Liver (tissue), 9 donors: ENCODE measurements around the gene MTFR1L. TPM values are rescaled to one million over a fixed set of nuclear protein-coding genes. Genes with fewer than 3 reads are reported as not detected.

ENCODE experiments used
- DNase-seq: peaks from one replicate; pipeline ENCODE4 v3.0.0-alpha.2; 2017; ENCODE audit warnings: low spot score
- H3K27ac ChIP-seq, 2 donors: one replicate each; pipeline ENCODE4 v1.7.0; 2013; ENCODE audit warnings: inconsistent platforms in 2 of 2, low read length in 2 of 2, control low read depth in 1 of 2, low read depth in 1 of 2, mild to moderate bottlenecking in 1 of 2
- H3K27me3 ChIP-seq, 4 donors: one replicate each; pipeline versions ENCODE4 v1.6.1 to v1.7.0; 2013; ENCODE audit warnings: low read length in 3 of 4, inconsistent platforms in 1 of 4, mild to moderate bottlenecking in 1 of 4, moderate library complexity in 1 of 4; ENCODE audit not compliant: control insufficient read depth in 4 of 4, insufficient read depth in 4 of 4
- H3K36me3 ChIP-seq, 4 donors: one replicate each; pipeline versions ENCODE4 v1.6.1 to v1.7.0; 2013; ENCODE audit warnings: low read length in 3 of 4, mild to moderate bottlenecking in 3 of 4, low read depth in 1 of 4, moderate library complexity in 1 of 4; ENCODE audit not compliant: control insufficient read depth in 4 of 4, insufficient read depth in 3 of 4
- H3K4me1 ChIP-seq, 4 donors: one replicate each; pipeline versions ENCODE4 v1.6.1 to v1.7.0; 2013; ENCODE audit warnings: low read length in 3 of 4, mild to moderate bottlenecking in 3 of 4, moderate library complexity in 1 of 4; ENCODE audit not compliant: control insufficient read depth in 4 of 4, insufficient read depth in 4 of 4
- H3K4me3 ChIP-seq, 3 donors: one replicate each; pipeline versions ENCODE4 v1.6.1 to v1.7.0; 2013; ENCODE audit warnings: low read length in 3 of 3, control low read depth in 1 of 3, low read depth in 1 of 3, mild to moderate bottlenecking in 1 of 3
- H3K9ac ChIP-seq, 2 donors: one replicate each; pipeline ENCODE4 v1.7.0; 2013; ENCODE audit warnings: low read length in 2 of 2, mild to moderate bottlenecking in 2 of 2, moderate library complexity in 2 of 2, control low read depth in 1 of 2, low read depth in 1 of 2
- H3K9me3 ChIP-seq, 4 donors: one replicate each; pipeline versions ENCODE4 v1.6.1 to v1.7.0; 2013; ENCODE audit warnings: low read length in 3 of 4; ENCODE audit not compliant: control insufficient read depth in 4 of 4
- ATF3 ChIP-seq: IDR thresholded peaks from 2 replicates; pipeline ENCODE4 v1.6.1; 2016; ENCODE audit warnings: antibody characterized with exemption
- EGR1 ChIP-seq, 2 donors: IDR thresholded peaks; 2 replicates each; pipeline ENCODE4 v1.6.1; 2016 to 2018; ENCODE audit warnings: antibody characterized with exemption in 2 of 2, low read depth in 2 of 2
- FOXA1 ChIP-seq: IDR thresholded peaks from 2 replicates; pipeline ENCODE4 v1.6.1; 2016; ENCODE audit warnings: antibody characterized with exemption
- FOXA2 ChIP-seq: IDR thresholded peaks from 2 replicates; pipeline ENCODE4 v1.6.1; 2016; ENCODE audit warnings: antibody characterized with exemption
- GABPA ChIP-seq, 2 donors: IDR thresholded peaks in 1 of 2; conservative IDR thresholded peaks in 1 of 2; 2 replicates each; pipeline ENCODE4 v1.6.1; 2016; ENCODE audit warnings: antibody characterized with exemption in 2 of 2, mild to moderate bottlenecking in 1 of 2, moderate library complexity in 1 of 2
- HNF4A ChIP-seq, 2 donors: conservative IDR thresholded peaks; 2 replicates each; pipeline ENCODE4 v1.6.1; 2016; ENCODE audit warnings: antibody characterized with exemption in 2 of 2, mild to moderate bottlenecking in 2 of 2
- HNF4G ChIP-seq: IDR thresholded peaks from 2 replicates; pipeline ENCODE4 v1.6.1; 2016; ENCODE audit warnings: antibody characterized with exemption
- JUND ChIP-seq, 2 donors: IDR thresholded peaks; 2 replicates each; pipeline ENCODE4 v1.6.1; 2016; ENCODE audit warnings: antibody characterized with exemption in 2 of 2
- NR2F2 ChIP-seq: IDR thresholded peaks from 2 replicates; pipeline ENCODE4 v1.6.1; 2016; ENCODE audit warnings: antibody characterized with exemption
- RAD21 ChIP-seq, 2 donors: IDR thresholded peaks; 2 replicates each; pipeline ENCODE4 v1.6.1; 2016; ENCODE audit warnings: antibody characterized with exemption in 2 of 2, mild to moderate bottlenecking in 2 of 2
- RXRA ChIP-seq, 2 donors: IDR thresholded peaks; 2 replicates each; pipeline ENCODE4 v1.6.1; 2017 to 2018; ENCODE audit warnings: antibody characterized with exemption in 2 of 2, mild to moderate bottlenecking in 1 of 2
- SP1 ChIP-seq: IDR thresholded peaks from 2 replicates; pipeline ENCODE4 v1.6.1; 2018; ENCODE audit warnings: antibody characterized with exemption, mild to moderate bottlenecking
- TAF1 ChIP-seq: conservative IDR thresholded peaks from 2 replicates; pipeline ENCODE4 v1.6.1; 2016; ENCODE audit warnings: antibody characterized with exemption, mild to moderate bottlenecking
- YY1 ChIP-seq: IDR thresholded peaks from 2 replicates; pipeline ENCODE4 v1.6.1; 2016; ENCODE audit warnings: antibody characterized with exemption, mild to moderate bottlenecking
- WGBS: extraction: QIAGEN DNeasy Blood & Tissue Kit; methylation state at CpG from one replicate; pipeline ENCODE4 v1.1.7; 2013; 5-methylcytosine and 5-hydroxymethylcytosine counted together
- polyA plus RNA-seq, 2 donors: library from polyadenylated mRNA; stranded (reverse) in 1 of 2; unstranded in 1 of 2; fragments of 200-250 nt in 1 of 2; fragments of >200 nt in 1 of 2; fragmentation: Nextera tagmentation in 1 of 2; extraction: Ambion mirVana in 1 of 2; gene quantifications; one replicate each; pipeline versions ENCODE4 v1.2.1 to v1.2.3, GENCODE V29; 2013 to 2015
- total RNA-seq, 2 donors: library from RNA; depleted of rRNA; stranded (reverse); fragments of >200 nt; gene quantifications; one replicate each; pipeline ENCODE4 v1.2.3, GENCODE V29; 2014
- TF ChIP-seq, protein P1 (sequence below): IDR thresholded peaks from 2 replicates; pipeline ENCODE4 v1.6.1; 2016; ENCODE audit warnings: antibody characterized with exemption
- TF ChIP-seq, protein P2 (sequence below): fragments of 150-350 bp; IDR thresholded peaks from 2 replicates; pipeline ENCODE4 v1.5.1; 2017; ENCODE audit warnings: improper control_type of control experiment, low read depth, low read length; ENCODE audit not compliant: missing input control
- TF ChIP-seq, protein P3 (sequence below): IDR thresholded peaks from 2 replicates; pipeline ENCODE4 v1.6.1; 2016; ENCODE audit warnings: antibody characterized with exemption
- TF ChIP-seq, protein P4 (sequence below): IDR thresholded peaks from 2 replicates; pipeline ENCODE4 v1.6.1; 2016; ENCODE audit warnings: antibody characterized with exemption, mild to moderate bottlenecking
- donor health status: healthy.
- donor health status: healthy.
- donor health status: healthy.
- donor health status: healthy.
- donor health status: healthy.

Gene MTFR1L
- total and polyA plus RNA-seq, 4 donors, result 22.5 to 48.4 (median 40.2) TPM

DNA sequence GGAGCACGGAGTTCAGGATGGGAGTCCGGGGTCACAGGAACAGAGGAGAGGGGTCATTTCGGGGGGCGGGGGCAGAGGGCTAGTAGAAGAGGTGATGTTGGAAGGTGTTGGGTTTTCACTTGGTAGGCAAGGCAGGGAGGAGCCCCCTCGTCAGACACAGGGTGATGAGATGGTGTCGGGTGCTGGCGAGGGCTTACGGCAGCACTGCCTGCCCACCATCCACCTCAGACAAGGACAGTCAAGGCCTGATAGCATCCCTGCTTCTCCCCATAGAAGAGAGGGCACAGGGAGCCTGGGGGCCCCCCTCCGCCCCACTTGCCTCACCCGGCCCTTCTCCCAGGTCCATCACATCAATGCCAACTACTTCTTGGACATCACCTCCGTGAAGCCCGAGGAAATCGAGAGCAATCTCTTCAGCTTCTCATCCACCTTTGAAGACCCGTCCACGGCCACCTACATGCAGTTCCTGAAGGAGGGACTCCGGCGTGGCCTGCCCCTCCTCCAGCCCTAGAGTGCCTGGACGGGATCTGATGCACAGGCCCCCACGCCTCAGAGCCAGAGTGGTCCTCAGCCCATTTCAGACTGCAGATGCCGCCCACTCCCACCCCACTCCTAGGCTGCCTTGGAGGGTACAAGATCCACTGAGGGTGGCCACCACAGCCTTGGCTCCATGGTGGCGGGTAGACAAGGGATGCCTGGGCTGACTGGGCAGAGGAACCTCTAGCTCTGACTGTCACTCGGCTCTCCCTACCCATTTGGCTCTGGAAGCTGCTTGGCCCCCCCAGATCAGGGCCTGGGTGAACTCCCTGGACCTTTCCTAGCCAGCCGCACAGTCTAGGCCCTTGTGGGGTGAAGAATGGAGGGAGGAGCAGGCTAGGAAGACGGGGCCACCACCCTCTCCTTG is 4.3 kb upstream of the MTFR1L start:
- H3K4me3 ChIP-seq, result no peak overlapping the region
- 94% methylated on average over 24 of the region's 24 CpGs for WGBS
- H3K27ac ChIP-seq, result no peak overlapping the region
- H3K4me1 ChIP-seq, result peaks cover 7 to 19% (median 16%) of the 10 kb centered on the region in 4 donors
- H3K27me3 ChIP-seq, result no peaks in the 10 kb centered on the region
- TF ChIP-seq HNF4A (conservative IDR thresholded peaks at IDR 0.05) (no peak), NR2F2 (no peak), HNF4G (no peak), FOXA2 (no peak), EGR1 (IDR thresholded peaks at IDR 0.05; ENCODE audit: low read depth in 2 of 2) (no peak), ATF3 (no peak), GABPA (IDR thresholded peaks at IDR 0.05 in 1 of 2, conservative IDR thresholded peaks at IDR 0.05 in 1 of 2) (no peak), RXRA (IDR thresholded peaks at IDR 0.05) (no peak), RAD21 (IDR thresholded peaks at IDR 0.05) (no peak), TAF1 (no peak), YY1 (no peak), FOXA1 (no peak), SP1 (no peak), JUND (IDR thresholded peaks at IDR 0.05) (no peak)
- TF ChIP-seq, protein P1, sequence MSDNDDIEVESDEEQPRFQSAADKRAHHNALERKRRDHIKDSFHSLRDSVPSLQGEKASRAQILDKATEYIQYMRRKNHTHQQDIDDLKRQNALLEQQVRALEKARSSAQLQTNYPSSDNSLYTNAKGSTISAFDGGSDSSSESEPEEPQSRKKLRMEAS, result no peak
- TF ChIP-seq, protein P2, sequence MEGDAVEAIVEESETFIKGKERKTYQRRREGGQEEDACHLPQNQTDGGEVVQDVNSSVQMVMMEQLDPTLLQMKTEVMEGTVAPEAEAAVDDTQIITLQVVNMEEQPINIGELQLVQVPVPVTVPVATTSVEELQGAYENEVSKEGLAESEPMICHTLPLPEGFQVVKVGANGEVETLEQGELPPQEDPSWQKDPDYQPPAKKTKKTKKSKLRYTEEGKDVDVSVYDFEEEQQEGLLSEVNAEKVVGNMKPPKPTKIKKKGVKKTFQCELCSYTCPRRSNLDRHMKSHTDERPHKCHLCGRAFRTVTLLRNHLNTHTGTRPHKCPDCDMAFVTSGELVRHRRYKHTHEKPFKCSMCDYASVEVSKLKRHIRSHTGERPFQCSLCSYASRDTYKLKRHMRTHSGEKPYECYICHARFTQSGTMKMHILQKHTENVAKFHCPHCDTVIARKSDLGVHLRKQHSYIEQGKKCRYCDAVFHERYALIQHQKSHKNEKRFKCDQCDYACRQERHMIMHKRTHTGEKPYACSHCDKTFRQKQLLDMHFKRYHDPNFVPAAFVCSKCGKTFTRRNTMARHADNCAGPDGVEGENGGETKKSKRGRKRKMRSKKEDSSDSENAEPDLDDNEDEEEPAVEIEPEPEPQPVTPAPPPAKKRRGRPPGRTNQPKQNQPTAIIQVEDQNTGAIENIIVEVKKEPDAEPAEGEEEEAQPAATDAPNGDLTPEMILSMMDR, result no peak
- TF ChIP-seq, protein P3, sequence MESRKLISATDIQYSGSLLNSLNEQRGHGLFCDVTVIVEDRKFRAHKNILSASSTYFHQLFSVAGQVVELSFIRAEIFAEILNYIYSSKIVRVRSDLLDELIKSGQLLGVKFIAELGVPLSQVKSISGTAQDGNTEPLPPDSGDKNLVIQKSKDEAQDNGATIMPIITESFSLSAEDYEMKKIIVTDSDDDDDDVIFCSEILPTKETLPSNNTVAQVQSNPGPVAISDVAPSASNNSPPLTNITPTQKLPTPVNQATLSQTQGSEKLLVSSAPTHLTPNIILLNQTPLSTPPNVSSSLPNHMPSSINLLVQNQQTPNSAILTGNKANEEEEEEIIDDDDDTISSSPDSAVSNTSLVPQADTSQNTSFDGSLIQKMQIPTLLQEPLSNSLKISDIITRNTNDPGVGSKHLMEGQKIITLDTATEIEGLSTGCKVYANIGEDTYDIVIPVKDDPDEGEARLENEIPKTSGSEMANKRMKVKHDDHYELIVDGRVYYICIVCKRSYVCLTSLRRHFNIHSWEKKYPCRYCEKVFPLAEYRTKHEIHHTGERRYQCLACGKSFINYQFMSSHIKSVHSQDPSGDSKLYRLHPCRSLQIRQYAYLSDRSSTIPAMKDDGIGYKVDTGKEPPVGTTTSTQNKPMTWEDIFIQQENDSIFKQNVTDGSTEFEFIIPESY, result no peak
- TF ChIP-seq, protein P4, sequence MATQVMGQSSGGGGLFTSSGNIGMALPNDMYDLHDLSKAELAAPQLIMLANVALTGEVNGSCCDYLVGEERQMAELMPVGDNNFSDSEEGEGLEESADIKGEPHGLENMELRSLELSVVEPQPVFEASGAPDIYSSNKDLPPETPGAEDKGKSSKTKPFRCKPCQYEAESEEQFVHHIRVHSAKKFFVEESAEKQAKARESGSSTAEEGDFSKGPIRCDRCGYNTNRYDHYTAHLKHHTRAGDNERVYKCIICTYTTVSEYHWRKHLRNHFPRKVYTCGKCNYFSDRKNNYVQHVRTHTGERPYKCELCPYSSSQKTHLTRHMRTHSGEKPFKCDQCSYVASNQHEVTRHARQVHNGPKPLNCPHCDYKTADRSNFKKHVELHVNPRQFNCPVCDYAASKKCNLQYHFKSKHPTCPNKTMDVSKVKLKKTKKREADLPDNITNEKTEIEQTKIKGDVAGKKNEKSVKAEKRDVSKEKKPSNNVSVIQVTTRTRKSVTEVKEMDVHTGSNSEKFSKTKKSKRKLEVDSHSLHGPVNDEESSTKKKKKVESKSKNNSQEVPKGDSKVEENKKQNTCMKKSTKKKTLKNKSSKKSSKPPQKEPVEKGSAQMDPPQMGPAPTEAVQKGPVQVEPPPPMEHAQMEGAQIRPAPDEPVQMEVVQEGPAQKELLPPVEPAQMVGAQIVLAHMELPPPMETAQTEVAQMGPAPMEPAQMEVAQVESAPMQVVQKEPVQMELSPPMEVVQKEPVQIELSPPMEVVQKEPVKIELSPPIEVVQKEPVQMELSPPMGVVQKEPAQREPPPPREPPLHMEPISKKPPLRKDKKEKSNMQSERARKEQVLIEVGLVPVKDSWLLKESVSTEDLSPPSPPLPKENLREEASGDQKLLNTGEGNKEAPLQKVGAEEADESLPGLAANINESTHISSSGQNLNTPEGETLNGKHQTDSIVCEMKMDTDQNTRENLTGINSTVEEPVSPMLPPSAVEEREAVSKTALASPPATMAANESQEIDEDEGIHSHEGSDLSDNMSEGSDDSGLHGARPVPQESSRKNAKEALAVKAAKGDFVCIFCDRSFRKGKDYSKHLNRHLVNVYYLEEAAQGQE, result no peak
- no peak for DNase-seq
- no peak overlapping the region for H3K9ac ChIP-seq
- peaks cover 0 to 14% (median 2%) of the 10 kb centered on the region in 4 donors for H3K36me3 ChIP-seq
- no peaks in the 10 kb centered on the region for H3K9me3 ChIP-seq
